Neural progenitor cell (in vitro differentiated cells): Measurements from ENCODE around the gene GNAI1. TPM values are rescaled to one million over a fixed set of nuclear protein-coding genes. Genes with fewer than 3 reads are reported as not detected.
A peak's percentile ranks its signal among the peaks of the same experiment; 100 is the strongest.

ENCODE experiments used
- DNase-seq: peaks from one replicate; pipeline ENCODE4 v3.0.0-alpha.2; 2016; ENCODE audit warnings: low spot score
- H2AFZ ChIP-seq: fragments of 200-600 bp; sonication (generic); replicated peaks from 2 replicates; pipeline ENCODE4 v1.6.1; 2016; ENCODE audit warnings: antibody characterized with exemption
- H3F3A ChIP-seq: fragments of 200-600 bp; sonication (generic); 2 replicates; pipeline ENCODE4 v1.6.1; 2016; ENCODE audit warnings: antibody characterized with exemption, low read depth
- H3K27ac ChIP-seq: fragments of 200-600 bp; sonication (generic); 2 replicates; pipeline ENCODE4 v1.5.1; 2016; ENCODE audit warnings: mild to moderate bottlenecking
- H3K27me3 ChIP-seq: fragments of 200-600 bp; sonication (generic); 2 replicates; pipeline ENCODE4 v1.6.1; 2016; ENCODE audit warnings: mild to moderate bottlenecking, moderate library complexity
- H3K36me3 ChIP-seq: fragments of 200-600 bp; sonication (generic); 2 replicates; pipeline ENCODE4 v1.5.1; 2016
- H3K4me1 ChIP-seq: fragments of 200-600 bp; sonication (generic); 2 replicates; pipeline ENCODE4 v1.6.1; 2016; ENCODE audit warnings: mixed run types
- H3K4me2 ChIP-seq: fragments of 200-600 bp; sonication (generic); 2 replicates; pipeline ENCODE4 v1.6.1; 2016
- H3K4me3 ChIP-seq: fragments of 200-600 bp; sonication (generic); 2 replicates; pipeline ENCODE4 v1.5.1; 2016
- H3K79me2 ChIP-seq: fragments of 200-600 bp; sonication (generic); 2 replicates; pipeline ENCODE4 v1.6.1; 2016; ENCODE audit warnings: low read depth
- H3K9ac ChIP-seq: fragments of 200-600 bp; sonication (generic); 2 replicates; pipeline ENCODE4 v1.6.1; 2016
- H3K9me3 ChIP-seq: fragments of 200-600 bp; sonication (generic); 2 replicates; pipeline ENCODE4 v1.5.1; 2016; ENCODE audit warnings: low read depth
- H4K20me1 ChIP-seq: fragments of 200-600 bp; sonication (generic); 2 replicates; pipeline ENCODE4 v1.6.1; 2016; ENCODE audit warnings: low read depth
- H3K27ac Mint-ChIP-seq: 3 replicates; pipeline ENCODE4 v1.8.0; 2021; ENCODE audit warnings: mixed read lengths
- H3K27me3 Mint-ChIP-seq: 2 replicates; pipeline ENCODE4 v1.8.0; 2022; ENCODE audit warnings: low read depth, mild to moderate bottlenecking, inconsistent platforms, moderate library complexity, mixed read lengths; ENCODE audit not compliant: insufficient read depth
- H3K36me3 Mint-ChIP-seq: 3 replicates; pipeline ENCODE4 v1.8.0; 2021; ENCODE audit warnings: mixed read lengths
- H3K4me1 Mint-ChIP-seq: 3 replicates; pipeline ENCODE4 v1.8.0; 2021; ENCODE audit warnings: mixed read lengths
- H3K4me3 Mint-ChIP-seq: 3 replicates; pipeline ENCODE4 v1.8.0; 2021; ENCODE audit warnings: mild to moderate bottlenecking, moderate library complexity, mixed read lengths
- H3K9me3 Mint-ChIP-seq: 3 replicates; pipeline ENCODE4 v1.8.0; 2020; ENCODE audit warnings: mixed read lengths
- CTCF ChIP-seq: fragments of 200-600 bp; sonication (generic); IDR thresholded peaks from 2 replicates; pipeline ENCODE4 v1.5.1; 2017; ENCODE audit warnings: antibody characterized with exemption, mild to moderate bottlenecking
- EZH2 ChIP-seq: fragments of 200-600 bp; sonication (generic); IDR thresholded peaks from 2 replicates; pipeline ENCODE4 v1.6.1; 2017; ENCODE audit warnings: antibody characterized with exemption, mild to moderate bottlenecking, moderate library complexity
- EZH2phosphoT487 ChIP-seq: fragments of 200-600 bp; sonication (generic); IDR thresholded peaks from 2 replicates; pipeline ENCODE4 v1.6.1; 2017; ENCODE audit warnings: antibody characterized with exemption
- total RNA-seq: library from RNA; depleted of rRNA; stranded (reverse); fragments of >200 nt; gene quantifications from 2 replicates; pipeline ENCODE4 v1.2.3, GENCODE V29; 2015; ENCODE audit warnings: low replicate concordance

GNAI1 gene
- total RNA-seq, 1 donor from 2014 or later: 91.3 TPM

- Histone ChIP-seq H3K4me2 (no peak overlapping the region), H2AFZ (no peak overlapping the region), H3F3A (peaks cover 18% of the 10 kb centered on the region), H3K79me2 (peaks cover 29% of the 10 kb centered on the region), H3K27ac (no peak overlapping the region), H4K20me1 (peaks cover 3% of the 10 kb centered on the region), H3K9ac (no peak overlapping the region), H3K36me3 (no peaks in the 10 kb centered on the region), H3K9me3 (no peaks in the 10 kb centered on the region), H3K27me3 (no peaks in the 10 kb centered on the region), H3K4me1 (peaks cover 31% of the 10 kb centered on the region), H3K4me3 (no peak overlapping the region)
- peaks cover 2% of the 10 kb centered on the region for H3K36me3 Mint-ChIP-seq
- no peak overlapping the region for H3K27ac Mint-ChIP-seq
- H3K4me1 Mint-ChIP-seq: peaks cover 16% of the 10 kb centered on the region
- no peak for DNase-seq
- no peak overlapping the region for H3K4me3 Mint-ChIP-seq
- H3K9me3 Mint-ChIP-seq: peaks cover under 1% of the 10 kb centered on the region
- H3K27me3 Mint-ChIP-seq: peaks cover 1% of the 10 kb centered on the region
- no peak for TF ChIP-seq EZH2phosphoT487
- TF ChIP-seq EZH2: no peak
- TF ChIP-seq CTCF: no peak
Observed at GRCh38 chr7:80132594-80132993, 2.0 kb upstream of the GNAI1 start.

- peaks cover 32% of the 10 kb centered on the region for H3K4me1 ChIP-seq
- H3K27ac Mint-ChIP-seq: peak overlapping the region; percentile 48
- TF ChIP-seq EZH2 (no peak), EZH2phosphoT487 (no peak), CTCF (no peak)
- H3K27me3 ChIP-seq: no peaks in the 10 kb centered on the region
- peaks cover 12% of the 10 kb centered on the region for H4K20me1 ChIP-seq
- peak overlapping the region; percentile 90 for H3K4me3 Mint-ChIP-seq
- H3K9me3 ChIP-seq: no peaks in the 10 kb centered on the region
- H3F3A ChIP-seq: peaks cover 14% of the 10 kb centered on the region
- peaks cover 7% of the 10 kb centered on the region for H3K9me3 Mint-ChIP-seq
- DNase-seq: peak; percentile 33
- H3K79me2 ChIP-seq: peaks cover 38% of the 10 kb centered on the region
- peaks cover 19% of the 10 kb centered on the region for H3K4me1 Mint-ChIP-seq
- peak overlapping the region; percentile 96 for H2AFZ ChIP-seq
- H3K9ac ChIP-seq: no peak overlapping the region
- peak overlapping the region; percentile 85 for H3K4me2 ChIP-seq
- no peaks in the 10 kb centered on the region for H3K36me3 ChIP-seq
- peaks cover 4% of the 10 kb centered on the region for H3K36me3 Mint-ChIP-seq
- H3K4me3 ChIP-seq: peak overlapping the region; percentile 99
- H3K27ac ChIP-seq: no peak overlapping the region
- peaks cover 3% of the 10 kb centered on the region for H3K27me3 Mint-ChIP-seq
Observed at GRCh38 chr7:80133361-80134114, 1.1 kb upstream of the GNAI1 start.

- Histone ChIP-seq H3K4me1 (peaks cover 32% of the 10 kb centered on the region), H3K36me3 (no peaks in the 10 kb centered on the region), H3K9me3 (no peaks in the 10 kb centered on the region), H3K27me3 (no peaks in the 10 kb centered on the region), H3K9ac (no peak overlapping the region), H2AFZ (peak overlapping the region; percentile 96), H3K27ac (peak overlapping the region; percentile 30), H4K20me1 (peaks cover 18% of the 10 kb centered on the region), H3K4me3 (peak overlapping the region; percentile 99), H3K4me2 (peak overlapping the region; percentile 85), H3F3A (peaks cover 14% of the 10 kb centered on the region), H3K79me2 (peaks cover 44% of the 10 kb centered on the region)
- peaks cover 4% of the 10 kb centered on the region for H3K27me3 Mint-ChIP-seq
- H3K4me1 Mint-ChIP-seq: peaks cover 25% of the 10 kb centered on the region
- no peak for TF ChIP-seq EZH2
- TF ChIP-seq CTCF: no peak
- no peak for TF ChIP-seq EZH2phosphoT487
- H3K4me3 Mint-ChIP-seq: peak overlapping the region; percentile 90
- peaks cover 4% of the 10 kb centered on the region for H3K36me3 Mint-ChIP-seq
- H3K9me3 Mint-ChIP-seq: peaks cover 7% of the 10 kb centered on the region
- H3K27ac Mint-ChIP-seq: peak overlapping the region; percentile 48
- DNase-seq: no peak
Observed at GRCh38 chr7:80134115-80134535, 506 bp upstream of the GNAI1 start.
